SU-DHL-6 (cell line): ENCODE measurements around the gene KCNK16.

Experiments used
- H2AFZ ChIP-seq: fragments of 200-600 bp; sonication (generic); 2 replicates; pipeline ENCODE4 v1.6.1; 2014; ENCODE audit warnings: low read depth, mild to moderate bottlenecking, moderate library complexity, mixed read lengths, antibody characterized with exemption, low read length; ENCODE audit not compliant: severe bottlenecking
- H3F3A ChIP-seq: fragments of 200-600 bp; shearing (Covaris generic); 2 replicates; pipeline ENCODE4 v1.6.0; 2016; ENCODE audit warnings: antibody characterized with exemption, mild to moderate bottlenecking; ENCODE audit not compliant: insufficient read depth
- H3K27ac ChIP-seq: fragments of 200-600 bp; sonication (generic); 2 replicates; pipeline ENCODE4 v1.5.1; 2016; ENCODE audit warnings: low read depth, mild to moderate bottlenecking, low read length, moderate library complexity, mixed read lengths
- H3K27me3 ChIP-seq: fragments of 200-600 bp; sonication (generic), shearing (Covaris generic); 2 replicates; pipeline ENCODE4 v1.6.0; 2014; ENCODE audit warnings: mild to moderate bottlenecking, low read length
- H3K36me3 ChIP-seq: fragments of 200-600 bp; sonication (generic); 2 replicates; pipeline ENCODE4 v1.6.1; 2014; ENCODE audit warnings: mild to moderate bottlenecking, low read length, mixed read lengths
- H3K4me2 ChIP-seq: fragments of 300-600, 200-600 bp; shearing (Covaris generic), sonication (generic); 2 replicates; pipeline ENCODE4 v1.6.0; 2014; ENCODE audit warnings: low read length, low read depth, mild to moderate bottlenecking; ENCODE audit not compliant: poor library complexity, severe bottlenecking
- H3K4me3 ChIP-seq: fragments of 200-600 bp; sonication (generic); 2 replicates; pipeline ENCODE4 v1.5.1; 2014; ENCODE audit warnings: antibody characterized with exemption, low read length, mild to moderate bottlenecking, mixed read lengths; ENCODE audit not compliant: insufficient read depth, poor library complexity, severe bottlenecking
- H3K79me2 ChIP-seq: fragments of 200-600 bp; sonication (generic); 2 replicates; pipeline ENCODE4 v1.6.1; 2014; ENCODE audit warnings: mild to moderate bottlenecking, low read length, moderate library complexity; ENCODE audit not compliant: insufficient read depth
- H3K9ac ChIP-seq: fragments of 200-600 bp; sonication (generic); 2 replicates; pipeline ENCODE4 v1.7.0; 2014; ENCODE audit warnings: mild to moderate bottlenecking, low read length
- H3K9me2 ChIP-seq: fragments of 200-600 bp; sonication (generic); replicated peaks from 2 replicates; pipeline ENCODE4 v1.6.1; 2014; ENCODE audit warnings: low read length; ENCODE audit not compliant: insufficient read depth
- H3K9me3 ChIP-seq: fragments of 200-600 bp; sonication (generic); 2 replicates; pipeline ENCODE4 v1.6.1; 2014; ENCODE audit warnings: low read length, mixed read lengths; ENCODE audit not compliant: insufficient read depth
- H4K20me1 ChIP-seq: fragments of 200-600 bp; sonication (generic); 2 replicates; pipeline ENCODE4 v1.6.1; 2014; ENCODE audit warnings: low read depth, mild to moderate bottlenecking, antibody characterized with exemption, low read length, moderate library complexity, mixed read lengths
- EZH2phosphoT487 ChIP-seq: fragments of 200-600 bp; sonication (generic), shearing (Covaris generic); conservative IDR thresholded peaks from 2 replicates; pipeline ENCODE4 v1.6.1; 2018; ENCODE audit warnings: mild to moderate bottlenecking, antibody characterized with exemption, low read length, moderate library complexity, mixed read lengths
- TF ChIP-seq, protein P1 (sequence below): fragments of 200-600 bp; sonication (generic); IDR thresholded peaks from one replicate; pipeline ENCODE4 v1.5.1; 2017; ENCODE audit warnings: antibody characterized with exemption, mild to moderate bottlenecking, low read length, moderate library complexity; ENCODE audit not compliant: insufficient read depth, poor library complexity, severe bottlenecking

The KCNK16 gene

DNA sequence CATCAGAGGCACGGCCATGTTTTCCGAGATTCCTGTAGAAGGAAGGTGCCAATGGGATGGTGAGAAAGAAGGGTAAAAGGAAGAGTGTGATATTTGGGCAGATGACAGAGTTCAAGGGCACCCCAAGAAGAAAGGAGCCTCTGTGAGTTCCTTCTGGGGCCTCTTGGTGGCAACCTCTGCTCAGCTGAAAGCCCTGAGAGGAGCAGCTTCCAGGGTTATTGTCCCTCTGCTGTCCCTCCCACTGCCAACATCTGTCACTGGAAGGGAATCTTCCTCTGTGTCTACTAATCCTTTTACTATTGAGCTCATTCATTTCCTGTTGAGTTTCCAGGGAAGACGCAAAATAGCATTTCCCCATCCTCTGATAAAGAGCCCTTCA is 40.0 kb upstream of the KCNK16 start:
- Histone ChIP-seq H3K9ac (no peak overlapping the region), H3F3A (no peaks in the 10 kb centered on the region), H3K27me3 (no peaks in the 10 kb centered on the region), H3K4me2 (no peak overlapping the region), H3K4me3 (no peak overlapping the region), H3K27ac (no peak overlapping the region), H3K79me2 (no peaks in the 10 kb centered on the region), H3K36me3 (no peaks in the 10 kb centered on the region), H4K20me1 (no peaks in the 10 kb centered on the region), H2AFZ (no peak overlapping the region), H3K9me3 (no peaks in the 10 kb centered on the region), H3K9me2 (no peaks in the 10 kb centered on the region)
- TF ChIP-seq, protein P1, sequence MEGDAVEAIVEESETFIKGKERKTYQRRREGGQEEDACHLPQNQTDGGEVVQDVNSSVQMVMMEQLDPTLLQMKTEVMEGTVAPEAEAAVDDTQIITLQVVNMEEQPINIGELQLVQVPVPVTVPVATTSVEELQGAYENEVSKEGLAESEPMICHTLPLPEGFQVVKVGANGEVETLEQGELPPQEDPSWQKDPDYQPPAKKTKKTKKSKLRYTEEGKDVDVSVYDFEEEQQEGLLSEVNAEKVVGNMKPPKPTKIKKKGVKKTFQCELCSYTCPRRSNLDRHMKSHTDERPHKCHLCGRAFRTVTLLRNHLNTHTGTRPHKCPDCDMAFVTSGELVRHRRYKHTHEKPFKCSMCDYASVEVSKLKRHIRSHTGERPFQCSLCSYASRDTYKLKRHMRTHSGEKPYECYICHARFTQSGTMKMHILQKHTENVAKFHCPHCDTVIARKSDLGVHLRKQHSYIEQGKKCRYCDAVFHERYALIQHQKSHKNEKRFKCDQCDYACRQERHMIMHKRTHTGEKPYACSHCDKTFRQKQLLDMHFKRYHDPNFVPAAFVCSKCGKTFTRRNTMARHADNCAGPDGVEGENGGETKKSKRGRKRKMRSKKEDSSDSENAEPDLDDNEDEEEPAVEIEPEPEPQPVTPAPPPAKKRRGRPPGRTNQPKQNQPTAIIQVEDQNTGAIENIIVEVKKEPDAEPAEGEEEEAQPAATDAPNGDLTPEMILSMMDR: no peak
- TF ChIP-seq EZH2phosphoT487: no peak

DNA sequence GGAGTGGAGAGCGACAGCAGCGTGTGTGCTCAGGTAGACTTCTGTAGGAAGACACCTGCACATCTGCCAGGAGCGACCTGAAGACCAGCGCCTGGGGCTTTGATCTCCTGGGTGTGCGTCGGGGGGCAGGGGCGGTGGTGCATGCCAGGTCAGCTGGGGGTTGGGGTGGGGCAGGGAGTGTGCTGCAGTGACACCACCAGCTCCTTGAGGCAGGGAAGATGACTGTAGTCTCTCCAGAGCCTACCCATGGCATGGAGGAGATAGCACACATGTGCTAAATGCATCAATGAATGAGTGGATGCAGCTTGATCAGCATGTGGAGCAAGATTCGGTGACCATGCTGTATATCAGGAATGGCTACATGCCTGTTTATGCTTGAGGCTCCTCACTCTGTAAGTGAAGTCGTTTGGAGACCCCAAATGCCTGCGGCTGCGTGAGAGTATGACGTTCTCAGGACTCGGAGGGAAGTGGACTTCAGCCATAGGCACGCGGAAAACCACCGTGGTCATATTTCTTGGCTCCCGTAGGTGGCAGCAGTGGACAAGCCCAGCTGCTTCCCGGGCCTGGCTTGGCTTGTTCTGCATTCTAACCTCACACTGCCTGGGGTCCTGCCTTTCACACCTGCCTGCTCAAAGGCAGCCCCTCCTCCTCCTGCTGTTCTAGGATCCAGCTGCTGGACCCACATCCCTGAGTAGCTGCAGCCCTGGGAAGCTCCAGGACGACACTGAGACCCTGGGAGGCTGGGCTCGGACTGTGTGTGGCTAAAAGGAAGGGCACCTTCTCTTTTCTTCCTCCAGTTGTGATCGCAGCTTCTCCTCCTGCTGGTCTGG is 39.4 kb upstream of the KCNK16 start:
- Histone ChIP-seq H3K9me3 (no peaks in the 10 kb centered on the region), H3K27ac (no peak overlapping the region), H3K27me3 (no peaks in the 10 kb centered on the region), H4K20me1 (no peaks in the 10 kb centered on the region), H2AFZ (no peak overlapping the region), H3K4me3 (no peak overlapping the region), H3K4me2 (no peak overlapping the region), H3K9me2 (no peaks in the 10 kb centered on the region), H3F3A (no peaks in the 10 kb centered on the region), H3K79me2 (no peaks in the 10 kb centered on the region), H3K36me3 (no peaks in the 10 kb centered on the region), H3K9ac (no peak overlapping the region)
- TF ChIP-seq EZH2phosphoT487: no peak
- TF ChIP-seq, protein P1: peak; percentile 57

DNA sequence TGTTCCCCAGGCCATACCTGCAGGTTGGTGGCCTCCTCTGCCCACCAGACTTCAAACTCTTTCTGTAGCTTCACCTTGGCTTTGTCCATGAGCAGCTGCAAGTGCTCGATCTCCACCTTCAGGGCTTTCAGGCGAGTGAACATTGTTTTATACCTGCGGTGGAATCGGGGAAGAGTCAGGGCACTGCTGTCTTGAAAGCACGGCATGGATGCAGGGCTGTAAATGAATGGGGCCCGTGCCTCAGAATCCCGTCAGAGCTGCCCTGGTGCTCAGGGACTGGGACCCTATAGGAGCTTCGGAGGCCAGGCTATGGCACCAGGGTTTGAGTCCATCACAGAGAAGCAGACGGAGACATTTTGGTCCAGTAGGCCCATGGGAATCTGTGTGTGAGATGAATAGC is 37.9 kb upstream of the KCNK16 start:
- no peak overlapping the region for H3K27ac ChIP-seq
- no peaks in the 10 kb centered on the region for H3K36me3 ChIP-seq
- no peaks in the 10 kb centered on the region for H3F3A ChIP-seq
- no peaks in the 10 kb centered on the region for H3K9me3 ChIP-seq
- H3K9me2 ChIP-seq: no peaks in the 10 kb centered on the region
- H3K4me2 ChIP-seq: no peak overlapping the region
- H2AFZ ChIP-seq: no peak overlapping the region
- H3K9ac ChIP-seq: no peak overlapping the region
- H3K4me3 ChIP-seq: no peak overlapping the region
- TF ChIP-seq, protein P1: no peak
- TF ChIP-seq EZH2phosphoT487: no peak
- no peaks in the 10 kb centered on the region for H3K79me2 ChIP-seq
- H4K20me1 ChIP-seq: no peaks in the 10 kb centered on the region
- H3K27me3 ChIP-seq: no peaks in the 10 kb centered on the region
